ENCODE measurements around the gene OTC.
A peak's percentile ranks its signal among the peaks of the same experiment; 100 is the strongest.

OTC gene

DNA sequence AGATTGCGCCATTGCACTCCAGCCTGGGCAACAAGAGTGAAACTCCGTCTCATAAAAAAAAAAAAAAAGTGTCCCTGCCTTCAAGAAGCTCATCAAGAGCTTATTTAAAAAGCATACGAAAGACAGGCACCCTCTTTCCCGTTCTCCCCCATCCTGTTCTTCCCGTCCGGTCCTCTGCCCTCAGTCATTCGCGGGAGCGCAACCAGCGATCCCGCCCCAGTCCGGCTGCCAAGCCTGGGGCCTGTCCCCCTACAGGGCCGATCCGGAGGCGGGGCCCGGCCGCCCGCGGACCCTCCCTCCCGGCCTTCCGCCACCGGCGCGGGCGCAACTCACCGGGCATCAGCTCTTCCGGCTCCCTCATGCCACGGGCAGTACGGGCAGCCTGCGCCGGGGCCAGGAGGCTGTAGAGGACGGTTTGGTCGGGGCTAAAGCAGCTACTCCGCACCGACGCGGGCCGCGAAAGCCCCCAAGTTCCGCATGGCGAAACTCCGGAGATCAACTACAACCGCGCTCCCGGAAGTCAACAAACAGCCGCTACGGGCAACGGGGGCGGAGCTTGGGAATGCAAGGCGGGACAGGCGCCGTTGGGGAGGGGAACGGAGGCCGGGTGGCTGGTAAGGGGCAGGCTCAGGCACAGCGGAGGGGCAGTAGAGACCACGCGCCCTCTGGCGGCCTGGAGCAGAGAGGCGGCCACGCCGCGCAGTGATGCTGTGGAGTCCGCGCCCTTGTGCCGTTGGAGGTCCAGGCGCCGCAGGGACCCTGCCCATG is 25.2 kb upstream of the OTC start, which contains the start of gene RPGR:
Gene RPGR, minus strand, starts transcription at position 503 of the 768 bp plus-strand sequence. Its CDS starts 142 bp downstream, at position 361.
- Histone ChIP-seq H3K27me3 (ENCODE audit: control insufficient read depth, insufficient read depth, low read length) (no peaks in the 10 kb centered on the region), H3K4me1 (ENCODE audit: control insufficient read depth, insufficient read depth, low read length) (no peaks in the 10 kb centered on the region), H3K27ac (ENCODE audit: low read depth, low read length) (peak within 1 kb of the TSS; percentile 92), H3K9me3 (ENCODE audit: control insufficient read depth, insufficient read depth, low read length) (no peaks in the 10 kb centered on the region), H3K9ac (ENCODE audit: low read depth, low read length) (peak within 1 kb of the TSS; percentile 84), H3K36me3 (ENCODE audit: control insufficient read depth, insufficient read depth, low read length) (no peaks in the 10 kb centered on the region), H3K4me3 (ENCODE audit: low read depth, low read length) (peak within 1 kb of the TSS; percentile 93)

DNA sequence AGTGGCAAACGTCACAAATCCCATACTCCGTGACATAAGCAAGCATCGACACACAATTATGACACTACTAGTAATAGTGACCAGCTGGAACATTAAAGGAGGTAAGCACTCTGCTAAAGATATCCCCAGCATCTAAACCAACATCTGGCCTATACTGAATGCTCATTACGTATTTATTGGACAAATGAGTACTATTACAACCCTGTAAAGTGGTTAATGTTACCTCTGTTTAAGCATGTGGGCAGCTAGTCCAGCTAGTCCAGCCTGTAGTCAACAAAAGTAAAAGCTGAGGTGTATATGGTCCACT is 24.7 kb upstream of the OTC start:
- no peak overlapping the region for H3K27ac ChIP-seq (ENCODE audit: low read depth, low read length)
- H3K4me3 ChIP-seq (ENCODE audit: low read depth, low read length): peak overlapping the region; percentile 93
- no peaks in the 10 kb centered on the region for H3K9me3 ChIP-seq (ENCODE audit: control insufficient read depth, insufficient read depth, low read length)

DNA sequence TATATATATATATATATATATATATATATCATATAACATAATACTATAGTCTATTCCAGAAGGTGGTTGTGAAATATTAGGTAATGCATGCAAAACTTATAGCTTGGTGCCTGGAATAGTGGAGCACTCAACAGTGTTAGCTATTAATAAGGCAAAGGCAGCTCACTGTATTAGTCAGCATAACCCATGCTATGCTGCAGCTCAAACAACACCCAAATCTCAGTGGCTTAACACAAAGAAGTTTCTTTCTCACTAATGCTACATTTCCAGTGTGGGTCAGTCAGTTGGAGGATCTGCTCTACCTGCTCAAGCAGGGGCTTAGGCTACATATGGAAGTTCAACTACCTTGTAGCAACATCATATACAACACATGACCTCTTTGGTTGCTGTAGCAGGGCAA is 19.9 kb upstream of the OTC start:
- Histone ChIP-seq H3K4me3 (ENCODE audit: low read depth, low read length) (no peak overlapping the region), H3K9ac (ENCODE audit: low read depth, low read length) (no peak overlapping the region), H3K27ac (ENCODE audit: low read depth, low read length) (no peak overlapping the region), H3K36me3 (ENCODE audit: control insufficient read depth, insufficient read depth, low read length) (no peaks in the 10 kb centered on the region), H3K9me3 (ENCODE audit: control insufficient read depth, insufficient read depth, low read length) (no peaks in the 10 kb centered on the region; the same call in 1 of the 2 replicates), H3K4me1 (ENCODE audit: control insufficient read depth, insufficient read depth, low read length) (no peaks in the 10 kb centered on the region), H3K27me3 (ENCODE audit: control insufficient read depth, insufficient read depth, low read length) (peaks cover 4% of the 10 kb centered on the region)

More for the DNA sequence above, 24.7 kb upstream of the OTC start:
- no peaks in the 10 kb centered on the region for H3K27me3 ChIP-seq (ENCODE audit: control insufficient read depth, insufficient read depth, low read length)
- H3K9ac ChIP-seq (ENCODE audit: low read depth, low read length): no peak overlapping the region
- H3K36me3 ChIP-seq (ENCODE audit: control insufficient read depth, insufficient read depth, low read length): no peaks in the 10 kb centered on the region
- no peaks in the 10 kb centered on the region for H3K4me1 ChIP-seq (ENCODE audit: control insufficient read depth, insufficient read depth, low read length)

DNA sequence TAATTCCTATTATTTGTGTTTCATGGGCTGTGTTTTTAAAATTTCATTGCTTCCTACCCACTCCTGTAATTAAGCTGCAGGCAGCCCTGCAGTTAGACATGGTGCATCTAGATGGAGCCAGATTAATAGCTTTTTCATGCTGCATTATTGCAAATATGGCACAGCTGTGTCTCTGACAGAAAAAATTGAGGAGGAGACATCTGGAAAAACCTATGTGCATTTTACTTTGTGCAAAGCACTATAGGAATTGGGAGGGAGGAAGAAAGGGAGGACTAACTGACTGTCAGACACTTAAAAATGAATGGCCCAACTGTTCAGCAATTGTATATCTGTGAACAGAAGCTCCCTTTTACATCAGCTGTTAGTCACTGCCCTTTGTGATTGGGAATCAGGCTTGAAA is 17.0 kb upstream of the OTC start:
- H3K4me3 ChIP-seq (ENCODE audit: low read depth, low read length): no peak overlapping the region
- H3K9ac ChIP-seq (ENCODE audit: low read depth, low read length): no peak overlapping the region
- no peak overlapping the region for H3K27ac ChIP-seq (ENCODE audit: low read depth, low read length)
- H3K9me3 ChIP-seq (ENCODE audit: control insufficient read depth, insufficient read depth, low read length): no peaks in the 10 kb centered on the region; the same call in 1 of the 2 replicates
- peaks cover 4% of the 10 kb centered on the region for H3K27me3 ChIP-seq (ENCODE audit: control insufficient read depth, insufficient read depth, low read length)
- H3K4me1 ChIP-seq (ENCODE audit: control insufficient read depth, insufficient read depth, low read length): no peaks in the 10 kb centered on the region; the same call in 1 of the 2 replicates
- H3K36me3 ChIP-seq (ENCODE audit: control insufficient read depth, insufficient read depth, low read length): no peaks in the 10 kb centered on the region

DNA sequence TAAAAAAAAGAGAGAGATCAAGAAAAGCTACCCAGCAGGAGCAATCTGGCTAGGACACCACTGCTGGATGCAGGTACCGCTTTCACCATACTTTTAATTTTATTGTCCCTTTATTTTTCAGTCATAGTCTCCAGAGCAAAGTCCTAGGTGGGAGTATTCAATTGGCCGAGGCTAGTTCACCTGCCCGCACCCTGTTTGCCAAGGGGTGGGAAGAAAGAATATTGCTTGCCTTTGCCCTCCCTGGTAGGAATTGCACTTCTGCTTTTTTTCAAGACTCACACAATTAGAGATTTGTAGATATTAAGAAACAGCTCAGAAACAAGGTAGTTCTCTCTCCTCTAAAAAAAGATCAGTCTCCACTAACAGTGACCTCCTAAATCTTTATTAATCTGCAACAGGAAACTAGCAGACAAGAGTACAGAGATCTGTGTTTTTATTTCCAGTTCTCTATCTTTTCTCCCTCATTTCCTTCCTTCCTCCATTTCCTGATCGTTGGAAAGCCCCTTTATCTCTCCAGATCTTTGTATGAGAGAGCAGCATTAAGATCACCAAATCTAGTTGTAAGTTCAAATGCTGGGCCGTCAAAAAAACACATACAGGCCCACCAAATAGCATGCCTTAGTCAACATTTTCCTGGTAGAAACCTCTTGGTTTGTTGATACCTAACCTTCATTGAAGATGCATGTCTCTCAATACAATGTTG is 15.7 kb upstream of the OTC start:
- Histone ChIP-seq H3K4me3 (ENCODE audit: low read depth, low read length) (no peak overlapping the region), H3K9ac (ENCODE audit: low read depth, low read length) (no peak overlapping the region), H3K4me1 (ENCODE audit: control insufficient read depth, insufficient read depth, low read length) (no peaks in the 10 kb centered on the region; the same call in 1 of the 2 replicates), H3K27me3 (ENCODE audit: control insufficient read depth, insufficient read depth, low read length) (peaks cover 4% of the 10 kb centered on the region), H3K36me3 (ENCODE audit: control insufficient read depth, insufficient read depth, low read length) (no peaks in the 10 kb centered on the region), H3K27ac (ENCODE audit: low read depth, low read length) (no peak overlapping the region), H3K9me3 (ENCODE audit: control insufficient read depth, insufficient read depth, low read length) (no peaks in the 10 kb centered on the region; the same call in 1 of the 2 replicates)

DNA sequence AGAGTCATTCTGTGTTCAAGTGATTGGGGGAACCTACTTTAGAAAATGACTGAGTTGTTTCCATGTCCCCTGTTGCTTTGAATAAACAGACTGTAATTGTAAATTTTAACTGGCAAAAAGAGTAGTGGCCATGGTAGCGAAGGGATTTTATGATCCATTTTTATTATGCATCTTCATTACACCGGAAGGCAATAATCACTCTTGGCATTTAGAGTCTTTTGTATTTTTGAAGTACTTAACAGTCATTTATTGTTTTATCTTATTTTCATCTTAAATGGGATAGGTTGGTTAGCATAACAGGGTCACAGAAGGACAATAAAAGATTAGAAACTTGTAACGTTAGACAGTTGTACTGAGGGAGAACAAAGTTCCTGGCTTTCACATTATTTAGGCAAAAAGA is 11.0 kb upstream of the OTC start:
- H3K27ac ChIP-seq (ENCODE audit: low read depth, low read length): no peak overlapping the region
- no peaks in the 10 kb centered on the region for H3K27me3 ChIP-seq (ENCODE audit: control insufficient read depth, insufficient read depth, low read length)
- H3K4me1 ChIP-seq (ENCODE audit: control insufficient read depth, insufficient read depth, low read length): no peaks in the 10 kb centered on the region; the same call in 1 of the 2 replicates
- no peaks in the 10 kb centered on the region for H3K36me3 ChIP-seq (ENCODE audit: control insufficient read depth, insufficient read depth, low read length)
- no peak overlapping the region for H3K4me3 ChIP-seq (ENCODE audit: low read depth, low read length)
- no peaks in the 10 kb centered on the region for H3K9me3 ChIP-seq (ENCODE audit: control insufficient read depth, insufficient read depth, low read length)
- no peak overlapping the region for H3K9ac ChIP-seq (ENCODE audit: low read depth, low read length)

DNA sequence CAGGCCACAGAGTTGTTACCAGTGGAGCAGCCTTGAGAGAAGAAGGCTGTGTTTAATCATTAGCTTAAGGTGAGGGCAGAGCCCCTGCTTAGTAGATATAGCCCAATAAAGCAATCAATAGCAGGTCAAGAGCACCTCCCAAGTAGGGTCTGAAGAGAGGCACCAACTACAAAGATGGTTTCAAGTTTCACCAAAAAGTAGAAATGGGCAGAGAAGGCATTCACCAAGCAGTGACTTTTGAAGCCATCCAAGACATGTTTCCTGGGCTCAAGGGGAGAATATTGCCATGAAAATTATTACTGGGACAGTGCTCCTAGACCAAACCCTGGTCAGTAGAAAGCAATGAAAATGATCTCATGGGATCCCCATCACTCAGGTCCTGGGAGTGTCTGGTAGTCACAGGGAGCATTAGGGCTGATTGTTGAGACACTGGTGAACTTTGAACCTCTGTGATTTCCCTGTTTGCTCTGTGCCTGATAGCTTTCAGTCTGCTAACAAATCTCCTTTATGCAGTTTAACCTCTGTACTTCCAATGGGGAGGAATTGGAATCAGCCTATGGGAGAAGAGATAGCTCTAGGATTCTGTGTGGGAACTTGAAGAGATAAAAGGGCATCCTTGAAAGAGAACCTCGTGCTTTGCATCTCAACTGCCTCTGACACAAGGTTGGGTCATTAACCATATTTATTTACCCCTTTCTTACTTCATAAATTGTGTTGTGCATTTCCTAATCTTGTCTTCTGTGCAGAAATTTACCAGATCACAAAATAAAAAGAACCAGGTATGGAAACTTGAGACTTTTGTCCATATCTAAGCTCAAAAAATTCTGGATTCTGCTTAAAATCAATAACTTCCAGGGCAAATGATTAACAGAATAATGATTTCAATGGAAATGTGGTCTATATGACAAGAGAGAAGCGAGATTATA is 9.3 kb upstream of the OTC start:
- Histone ChIP-seq H3K9ac (ENCODE audit: low read depth, low read length) (no peak overlapping the region), H3K4me1 (ENCODE audit: control insufficient read depth, insufficient read depth, low read length) (no peaks in the 10 kb centered on the region; the same call in 1 of the 2 replicates), H3K27me3 (ENCODE audit: control insufficient read depth, insufficient read depth, low read length) (no peaks in the 10 kb centered on the region), H3K27ac (ENCODE audit: low read depth, low read length) (no peak overlapping the region), H3K4me3 (ENCODE audit: low read depth, low read length) (no peak overlapping the region), H3K36me3 (ENCODE audit: control insufficient read depth, insufficient read depth, low read length) (no peaks in the 10 kb centered on the region), H3K9me3 (ENCODE audit: control insufficient read depth, insufficient read depth, low read length) (no peaks in the 10 kb centered on the region)

DNA sequence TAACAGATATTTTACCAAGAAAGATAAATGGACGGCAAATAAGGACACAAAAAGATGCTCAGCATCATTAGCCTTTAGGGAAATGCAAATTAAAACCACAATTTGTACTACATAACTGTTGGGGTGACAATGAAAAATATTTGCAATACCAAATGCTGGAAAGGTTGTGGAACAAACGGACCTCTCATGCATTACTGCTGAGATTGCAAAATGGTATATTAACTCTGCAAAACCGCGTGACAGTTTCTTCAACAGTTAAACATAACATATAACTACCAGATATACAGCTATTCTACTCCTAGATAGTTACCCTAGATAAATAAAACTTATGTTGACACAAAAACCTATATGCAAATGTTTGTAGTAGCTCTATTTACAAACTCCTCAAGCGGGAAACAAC is 6.3 kb upstream of the OTC start:
- Histone ChIP-seq H3K27ac (ENCODE audit: low read depth, low read length) (no peak overlapping the region), H3K27me3 (ENCODE audit: control insufficient read depth, insufficient read depth, low read length) (no peaks in the 10 kb centered on the region), H3K9me3 (ENCODE audit: control insufficient read depth, insufficient read depth, low read length) (no peaks in the 10 kb centered on the region), H3K4me3 (ENCODE audit: low read depth, low read length) (no peak overlapping the region), H3K36me3 (ENCODE audit: control insufficient read depth, insufficient read depth, low read length) (no peaks in the 10 kb centered on the region), H3K4me1 (ENCODE audit: control insufficient read depth, insufficient read depth, low read length) (no peaks in the 10 kb centered on the region), H3K9ac (ENCODE audit: low read depth, low read length) (no peak overlapping the region)

DNA sequence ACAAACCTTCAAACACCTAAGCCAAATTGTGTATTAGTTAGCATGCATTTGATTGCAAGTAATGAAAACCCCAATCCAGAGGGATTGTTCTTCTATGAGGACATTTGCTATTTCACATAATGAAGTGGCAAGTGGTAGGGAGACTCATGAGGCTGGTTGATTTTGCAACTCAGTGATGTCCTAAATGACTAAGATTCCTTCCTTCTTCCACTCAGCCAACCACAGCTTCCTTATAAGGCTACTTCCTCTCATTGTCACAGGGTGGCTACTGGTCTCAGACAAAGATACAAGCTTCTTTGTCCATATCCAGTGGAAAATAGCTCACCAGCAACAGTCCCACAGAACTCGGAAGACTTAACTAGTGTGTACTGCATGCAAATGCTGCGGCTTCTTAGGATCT is 5.3 kb upstream of the OTC start:
- H3K4me1 ChIP-seq (ENCODE audit: control insufficient read depth, insufficient read depth, low read length): no peaks in the 10 kb centered on the region

DNA sequence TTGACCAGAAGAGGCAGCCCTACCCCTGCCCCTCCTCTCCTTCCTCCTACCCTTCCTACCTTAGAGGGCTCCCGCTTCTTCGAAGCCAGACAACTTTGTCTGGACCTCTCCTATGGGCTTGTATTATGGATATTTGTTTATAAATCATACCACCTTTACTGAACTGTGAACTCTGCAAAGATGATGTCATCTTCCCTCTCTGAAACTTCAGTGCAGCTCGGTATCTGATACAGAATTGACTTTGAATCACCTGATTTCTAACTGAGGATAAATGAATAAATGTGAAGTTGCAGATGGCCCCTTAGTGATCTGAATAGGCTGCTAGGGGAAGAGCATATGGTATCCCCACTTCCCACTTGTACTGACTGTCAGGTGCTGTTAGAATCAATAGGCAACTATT is 1.1 kb upstream of the OTC start:
- Histone ChIP-seq H3K27me3 (ENCODE audit: control insufficient read depth, insufficient read depth, low read length) (no peaks in the 10 kb centered on the region), H3K9me3 (ENCODE audit: control insufficient read depth, insufficient read depth, low read length) (no peaks in the 10 kb centered on the region), H3K27ac (ENCODE audit: low read depth, low read length) (no peak overlapping the region), H3K36me3 (ENCODE audit: control insufficient read depth, insufficient read depth, low read length) (no peaks in the 10 kb centered on the region), H3K9ac (ENCODE audit: low read depth, low read length) (no peak overlapping the region), H3K4me1 (ENCODE audit: control insufficient read depth, insufficient read depth, low read length) (no peaks in the 10 kb centered on the region), H3K4me3 (ENCODE audit: low read depth, low read length) (no peak overlapping the region)

More for the DNA sequence above, 5.3 kb upstream of the OTC start:
- Histone ChIP-seq H3K27ac (ENCODE audit: low read depth, low read length) (no peak overlapping the region), H3K9ac (ENCODE audit: low read depth, low read length) (no peak overlapping the region), H3K27me3 (ENCODE audit: control insufficient read depth, insufficient read depth, low read length) (no peaks in the 10 kb centered on the region), H3K4me3 (ENCODE audit: low read depth, low read length) (no peak overlapping the region), H3K36me3 (ENCODE audit: control insufficient read depth, insufficient read depth, low read length) (no peaks in the 10 kb centered on the region), H3K9me3 (ENCODE audit: control insufficient read depth, insufficient read depth, low read length) (no peaks in the 10 kb centered on the region)
